HG03558 (cell line): ENCODE results near the gene SRP14.
"Not testable (repeated sequence)": the region's sequence is repeated elsewhere in the genome, so short reads cannot be mapped to it uniquely, and the experiment has no call there.

Experiments
- ATAC-seq: cut with Tn5 transposase; IDR thresholded peaks from one replicate; pipeline ENCODE4 v1.9.1; 2021; ENCODE audit warnings: moderate number of reproducible peaks; ENCODE audit not compliant: unreplicated experiment; ENCODE audit errors: extremely low read depth

The SRP14 gene

GRCh38 chr15:40052604-40053003 lies 13.6 kb upstream of the SRP14 start:
- no peak for ATAC-seq

GRCh38 chr15:40051616-40052415 lies 12.8 kb upstream of the SRP14 start:
- no peak for ATAC-seq

- ATAC-seq, result no peak
These were observed 11.9 kb upstream of the SRP14 start for GRCh38 chr15:40050788-40051470.

GRCh38 chr15:40048926-40049475 lies 10.0 kb upstream of the SRP14 start:
- ATAC-seq, result no peak

- no peak for ATAC-seq
These were observed 9.3 kb upstream of the SRP14 start for GRCh38 chr15:40048211-40048792.

GRCh38 chr15:40047415-40048210 lies 8.6 kb upstream of the SRP14 start:
- peak; percentile 46 for ATAC-seq

- ATAC-seq, result no peak
These were observed 7.9 kb upstream of the SRP14 start for GRCh38 chr15:40046721-40047414.

- ATAC-seq, result no peak
These were observed 6.7 kb upstream of the SRP14 start for GRCh38 chr15:40045572-40046217.

- peak; percentile 48 for ATAC-seq
These were observed 6.0 kb upstream of the SRP14 start for GRCh38 chr15:40044717-40045571.

GRCh38 chr15:40043927-40044716 lies 5.1 kb upstream of the SRP14 start:
- no peak for ATAC-seq

GRCh38 chr15:40042791-40043320 lies 3.9 kb upstream of the SRP14 start:
- no peak for ATAC-seq

- ATAC-seq, result no peak
These were observed 1.8 kb upstream of the SRP14 start for GRCh38 chr15:40040770-40041169.

GRCh38 chr15:40040293-40040635 lies 1.3 kb upstream of the SRP14 start:
- no peak for ATAC-seq

- no peak for ATAC-seq
These were observed 725 bp downstream of the SRP14 start for GRCh38 chr15:40038275-40038637.

- no peak for ATAC-seq
These were observed 1.3 kb downstream of the SRP14 start for GRCh38 chr15:40037721-40038120.

- ATAC-seq, result not testable (repeated sequence)
These were observed 3.8 kb downstream of the SRP14 start for GRCh38 chr15:40035182-40035581.

- ATAC-seq, result no peak
These were observed 4.6 kb downstream of the SRP14 start for GRCh38 chr15:40034186-40034946.
